Hepatocyte (in vitro differentiated cells): Measurements from ENCODE around the gene CYP2A7. TPM values are rescaled to one million over a fixed set of nuclear protein-coding genes. Genes with fewer than 3 reads are reported as not detected.
"Not testable (repeated sequence)": the region's sequence is repeated elsewhere in the genome, so short reads cannot be mapped to it uniquely, and the experiment has no call there.

Source experiments
- DNase-seq: peaks from one replicate; pipeline ENCODE4 v3.0.0-alpha.2; 2016; ENCODE audit warnings: low spot score
- H2AFZ ChIP-seq: fragments of 200-600 bp; sonication (generic); 2 replicates; pipeline ENCODE4 v1.6.0; 2016; ENCODE audit warnings: antibody characterized with exemption, mild to moderate bottlenecking
- H3K27ac ChIP-seq: fragments of 200-600 bp; sonication (generic); 2 replicates; pipeline ENCODE4 v1.5.1; 2016; ENCODE audit warnings: mild to moderate bottlenecking
- H3K27me3 ChIP-seq: fragments of 200-600 bp; sonication (generic); 2 replicates; pipeline ENCODE4 v1.6.1; 2016
- H3K36me3 ChIP-seq: fragments of 200-600 bp; sonication (generic); replicated peaks from 2 replicates; pipeline ENCODE4 v1.5.1; 2016; ENCODE audit warnings: low read depth; ENCODE audit not compliant: insufficient read depth
- H3K4me1 ChIP-seq: fragments of 200-600 bp; sonication (generic); 2 replicates; pipeline ENCODE4 v1.5.1; 2016; ENCODE audit warnings: mild to moderate bottlenecking, moderate library complexity; ENCODE audit not compliant: insufficient read depth
- H3K4me2 ChIP-seq: fragments of 200-600 bp; sonication (generic); 2 replicates; pipeline ENCODE4 v1.6.0; 2016
- H3K4me3 ChIP-seq: fragments of 200-600 bp; sonication (generic); 2 replicates; pipeline ENCODE4 v1.5.1; 2016; ENCODE audit warnings: mild to moderate bottlenecking
- H3K79me2 ChIP-seq: fragments of 200-600 bp; sonication (generic); 2 replicates; pipeline ENCODE4 v1.6.0; 2017; ENCODE audit warnings: mild to moderate bottlenecking
- H3K9me2 ChIP-seq: fragments of 200-600 bp; sonication (generic); replicated peaks from 2 replicates; pipeline ENCODE4 v1.6.0; 2017; ENCODE audit warnings: mild to moderate bottlenecking; ENCODE audit not compliant: insufficient read depth
- H3K9me3 ChIP-seq: fragments of 200-600 bp; sonication (generic); 2 replicates; pipeline ENCODE4 v1.5.1; 2016; ENCODE audit warnings: low read depth, mild to moderate bottlenecking
- H4K20me1 ChIP-seq: fragments of 200-600 bp; sonication (generic); 2 replicates; pipeline ENCODE4 v1.6.0; 2016; ENCODE audit warnings: mild to moderate bottlenecking; ENCODE audit not compliant: insufficient read depth, poor library complexity, severe bottlenecking
- CTCF ChIP-seq: fragments of 200-600 bp; sonication (generic); IDR thresholded peaks from 2 replicates; pipeline ENCODE4 v1.5.1; 2016; ENCODE audit warnings: antibody characterized with exemption, mild to moderate bottlenecking; ENCODE audit not compliant: poor library complexity
- EZH2 ChIP-seq: fragments of 200-600 bp; sonication (generic); IDR thresholded peaks from 2 replicates; pipeline ENCODE4 v1.6.1; 2016; ENCODE audit warnings: antibody characterized with exemption, mild to moderate bottlenecking, borderline replicate concordance
- EZH2phosphoT487 ChIP-seq: fragments of 200-600 bp; sonication (generic); IDR thresholded peaks from one replicate; pipeline ENCODE4 v1.6.1; 2018; ENCODE audit warnings: antibody characterized with exemption, mild to moderate bottlenecking, low read depth, moderate library complexity; ENCODE audit not compliant: unreplicated experiment, severe bottlenecking
- WGBS: methylation state at CpG from one replicate; pipeline ENCODE4 v1.1.6; 2016; ENCODE audit warnings: low lambda C conversion rate; ENCODE audit errors: missing lambda C conversion rate; 5-methylcytosine and 5-hydroxymethylcytosine counted together
- polyA plus RNA-seq: library from polyadenylated mRNA; unstranded; fragments of >200 nt; fragmentation: Nextera tagmentation; extraction: Ambion mirVana; gene quantifications from 2 replicates; pipeline ENCODE4 v1.2.1, GENCODE V29; 2016
- total RNA-seq: library from RNA; depleted of rRNA; stranded (reverse); fragments of >200 nt; gene quantifications from 2 replicates; pipeline ENCODE4 v1.2.3, GENCODE V29; 2014

The CYP2A7 gene
- total and polyA plus RNA-seq, 2 experiments from 2014 or later = not detected

GRCh38 chr19:40923934-40924391, 41.9 kb upstream of the CYP2A7 start:
- Histone ChIP-seq H3K79me2 (no peaks in the 10 kb centered on the region), H3K4me2 (peak overlapping the region; percentile 32), H3K4me3 (no peak overlapping the region), H3K27me3 (no peaks in the 10 kb centered on the region), H3K36me3 (no peaks in the 10 kb centered on the region), H4K20me1 (no peaks in the 10 kb centered on the region), H2AFZ (no peak overlapping the region), H3K4me1 (peaks cover 41% of the 10 kb centered on the region), H3K9me2 (no peaks in the 10 kb centered on the region), H3K27ac (peak overlapping the region; percentile 95), H3K9me3 (peaks cover 5% of the 10 kb centered on the region)
- no peak for TF ChIP-seq EZH2
- WGBS = 76% methylated on average over 7 of the region's 7 CpGs
- peak; percentile 51 for DNase-seq

- not testable (repeated sequence) for H3K9me3 ChIP-seq, H3K9me2 ChIP-seq, H4K20me1 ChIP-seq, H3K27me3 ChIP-seq, H3K4me3 ChIP-seq, H3K36me3 ChIP-seq, H3K79me2 ChIP-seq, H2AFZ ChIP-seq
- Histone ChIP-seq H3K4me2 (peak overlapping the region; percentile 62), H3K4me1 (peaks cover 30% of the 10 kb centered on the region), H3K27ac (peak overlapping the region; percentile 95)
- peak; percentile 33 for DNase-seq
- WGBS = 42% methylated on average over 11 of the region's 11 CpGs
Measured at GRCh38 chr19:40922237-40923160, 40.5 kb upstream of the CYP2A7 start.

GRCh38 chr19:40921005-40921897, 39.2 kb upstream of the CYP2A7 start:
- TF ChIP-seq EZH2phosphoT487 (no peak), EZH2 (no peak), CTCF (no peak)
- peak overlapping the region; percentile 62 for H3K4me2 ChIP-seq
- peak overlapping the region; percentile 95 for H3K27ac ChIP-seq
- no peaks in the 10 kb centered on the region for H3K79me2 ChIP-seq
- H2AFZ ChIP-seq = no peak overlapping the region
- DNase-seq = peak; percentile 86
- no peaks in the 10 kb centered on the region for H3K9me2 ChIP-seq
- H3K27me3 ChIP-seq = no peaks in the 10 kb centered on the region
- no peak overlapping the region for H3K4me3 ChIP-seq
- H3K9me3 ChIP-seq = peaks cover 5% of the 10 kb centered on the region
- no peaks in the 10 kb centered on the region for H3K36me3 ChIP-seq
- peaks cover 30% of the 10 kb centered on the region for H3K4me1 ChIP-seq
- H4K20me1 ChIP-seq = no peaks in the 10 kb centered on the region
- WGBS = 15% methylated on average over 9 of the region's 9 CpGs

- no peak overlapping the region for H3K4me3 ChIP-seq
- 86% methylated on average over 4 of the region's 4 CpGs for WGBS
- no peaks in the 10 kb centered on the region for H3K27me3 ChIP-seq
- DNase-seq = no peak
- H3K36me3 ChIP-seq = no peaks in the 10 kb centered on the region
- no peak overlapping the region for H2AFZ ChIP-seq
- no peaks in the 10 kb centered on the region for H4K20me1 ChIP-seq
- no peaks in the 10 kb centered on the region for H3K79me2 ChIP-seq
- TF ChIP-seq CTCF (no peak), EZH2phosphoT487 (no peak), EZH2 (no peak)
- peaks cover 5% of the 10 kb centered on the region for H3K9me3 ChIP-seq
- no peaks in the 10 kb centered on the region for H3K9me2 ChIP-seq
- peak overlapping the region; percentile 95 for H3K27ac ChIP-seq
- peaks cover 30% of the 10 kb centered on the region for H3K4me1 ChIP-seq
- no peak overlapping the region for H3K4me2 ChIP-seq
Measured at GRCh38 chr19:40920300-40921004, 38.4 kb upstream of the CYP2A7 start.

GRCh38 chr19:40919530-40920299, 37.7 kb upstream of the CYP2A7 start:
- H3K27ac ChIP-seq = peak overlapping the region; percentile 95

More at GRCh38 chr19:40919530-40920299, 37.7 kb upstream of the CYP2A7 start:
- not testable (repeated sequence) for H3K9me3 ChIP-seq, H3K27me3 ChIP-seq, DNase-seq, H3K36me3 ChIP-seq, H4K20me1 ChIP-seq, H3K79me2 ChIP-seq, H3K4me2 ChIP-seq, H3K4me3 ChIP-seq, H2AFZ ChIP-seq, H3K9me2 ChIP-seq
- WGBS = 70% methylated on average over 7 of the region's 7 CpGs
- H3K4me1 ChIP-seq = peaks cover 30% of the 10 kb centered on the region
